DMS53 treated with DMSO at 0.1 percent for 48 hours (cell line): Measurements from ENCODE around the gene WDR45B.
"Not testable (repeated sequence)": the region's sequence is repeated elsewhere in the genome, so short reads cannot be mapped to it uniquely, and the experiment has no call there.

Source experiments
- DNase-seq: peaks from one replicate; lab custom pipeline; 2025; ENCODE audit not compliant: unreplicated experiment; lab: John Stamatoyannopoulos, UW

WDR45B gene

GRCh38 chr17:82587234-82588086 lies 60.8 kb downstream of the WDR45B start:
- no peak for DNase-seq

- no peak for DNase-seq
Measured at GRCh38 chr17:82586576-82587233, 61.5 kb downstream of the WDR45B start.

GRCh38 chr17:82585935-82586575 lies 62.2 kb downstream of the WDR45B start:
- not testable (repeated sequence) for DNase-seq

GRCh38 chr17:82583720-82584234 lies 64.5 kb downstream of the WDR45B start:
- no peak for DNase-seq

- no peak for DNase-seq
Measured at GRCh38 chr17:82582709-82583108, 65.5 kb downstream of the WDR45B start.

- no peak for DNase-seq
Measured at GRCh38 chr17:82582213-82582612, 66.0 kb downstream of the WDR45B start.

GRCh38 chr17:82579969-82580368 lies 68.3 kb downstream of the WDR45B start:
- not testable (repeated sequence) for DNase-seq

GRCh38 chr17:82577300-82577699 lies 70.9 kb downstream of the WDR45B start:
- no peak for DNase-seq

GRCh38 chr17:82575581-82576221 lies 72.5 kb downstream of the WDR45B start:
- DNase-seq = not testable (repeated sequence)

- no peak for DNase-seq
Measured at GRCh38 chr17:82574041-82574440, 74.2 kb downstream of the WDR45B start.

- no peak for DNase-seq
Measured at GRCh38 chr17:82571855-82572254, 76.4 kb downstream of the WDR45B start.

GRCh38 chr17:82570277-82570676 lies 78.0 kb downstream of the WDR45B start:
- DNase-seq = no peak

- no peak for DNase-seq
Measured at GRCh38 chr17:82569621-82570020, 78.6 kb downstream of the WDR45B start.

GRCh38 chr17:82568997-82569393 lies 79.2 kb downstream of the WDR45B start:
- DNase-seq = no peak

- no peak for DNase-seq
Measured at GRCh38 chr17:82567286-82567685, 81.0 kb downstream of the WDR45B start.

GRCh38 chr17:82566129-82566960 lies 81.9 kb downstream of the WDR45B start:
- DNase-seq = no peak

GRCh38 chr17:82565551-82565950 lies 82.7 kb downstream of the WDR45B start:
- DNase-seq = no peak
